Osteoblast (primary cell): ENCODE data around the gene RPS19BP1. TPM values are rescaled to one million over a fixed set of nuclear protein-coding genes. Genes with fewer than 3 reads are reported as not detected.
A peak's percentile ranks its signal among the peaks of the same experiment; 100 is the strongest.

Experiments
- DNase-seq: peaks from one replicate; pipeline ENCODE4 v3.0.0; 2011; ENCODE audit warnings: low spot score, mixed read lengths; ENCODE audit not compliant: insufficient read length; ENCODE audit errors: missing footprints
- H2AFZ ChIP-seq: 2 replicates; pipeline ENCODE4 v1.6.0; 2011; ENCODE audit warnings: mild to moderate bottlenecking, low read length
- H3K27ac ChIP-seq: 2 replicates; pipeline ENCODE4 v1.5.1; 2011; ENCODE audit warnings: mild to moderate bottlenecking, low read depth, low read length, moderate library complexity
- H3K27me3 ChIP-seq: 2 replicates; pipeline ENCODE4 v1.6.0; 2012; ENCODE audit warnings: mild to moderate bottlenecking, control low read depth, inconsistent platforms, low read length, moderate library complexity; ENCODE audit not compliant: insufficient read depth
- H3K36me3 ChIP-seq: 2 replicates; pipeline ENCODE4 v1.5.1; 2011; ENCODE audit warnings: mild to moderate bottlenecking, low read length, control low read depth, moderate library complexity; ENCODE audit not compliant: insufficient read depth
- H3K4me1 ChIP-seq: 2 replicates; pipeline ENCODE4 v1.5.1; 2011; ENCODE audit warnings: mild to moderate bottlenecking, low read length, control low read depth, moderate library complexity; ENCODE audit not compliant: insufficient read depth
- H3K4me2 ChIP-seq: 2 replicates; pipeline ENCODE4 v1.6.0; 2011; ENCODE audit warnings: mild to moderate bottlenecking, low read length; ENCODE audit not compliant: insufficient read depth
- H3K4me3 ChIP-seq: fragments of 200-600 bp; sonication (generic); 3 replicates; pipeline ENCODE4 v1.5.1; 2012; ENCODE audit warnings: mild to moderate bottlenecking, low read length, inconsistent platforms; ENCODE audit not compliant: insufficient read depth
- H3K79me2 ChIP-seq: 2 replicates; pipeline ENCODE4 v1.6.0; 2012; ENCODE audit warnings: mild to moderate bottlenecking, low read length, control low read depth, inconsistent platforms; ENCODE audit not compliant: insufficient read depth
- H3K9me3 ChIP-seq: 2 replicates; pipeline ENCODE4 v1.5.1; 2011; ENCODE audit warnings: low read depth, low read length, control low read depth
- H4K20me1 ChIP-seq: 2 replicates; pipeline ENCODE4 v1.6.0; 2012; ENCODE audit warnings: mild to moderate bottlenecking, low read length, control low read depth; ENCODE audit not compliant: insufficient read depth
- CTCF ChIP-seq: IDR thresholded peaks from 2 replicates; pipeline ENCODE4 v1.5.1; 2011; ENCODE audit warnings: mild to moderate bottlenecking, low read depth, low read length, moderate library complexity; ENCODE audit errors: extremely low read depth
- total RNA-seq: library from RNA; depleted of rRNA; stranded (reverse); fragments of >200 nt; gene quantifications from 2 replicates; pipeline ENCODE4 v1.2.3, GENCODE V29; 2012

The RPS19BP1 gene
- total RNA-seq, 1 donor, result 34.7 TPM

- peaks cover 8% of the 10 kb centered on the region for H3K27me3 ChIP-seq
- no peaks in the 10 kb centered on the region for H4K20me1 ChIP-seq
- no peaks in the 10 kb centered on the region for H3K79me2 ChIP-seq
- peak; percentile 38 for DNase-seq
- H3K4me2 ChIP-seq, result no peak overlapping the region
- no peak overlapping the region for H3K27ac ChIP-seq
- no peaks in the 10 kb centered on the region for H3K9me3 ChIP-seq
- TF ChIP-seq CTCF, result no peak
- no peak overlapping the region for H3K4me3 ChIP-seq
- no peaks in the 10 kb centered on the region for H3K4me1 ChIP-seq
- H2AFZ ChIP-seq, result no peak overlapping the region
- no peaks in the 10 kb centered on the region for H3K36me3 ChIP-seq
Measured at GRCh38 chr22:39563571-39564428, 31.3 kb upstream of the RPS19BP1 start.

GRCh38 chr22:39562839-39563489 is 30.4 kb upstream of the RPS19BP1 start:
- Histone ChIP-seq H3K9me3 (no peaks in the 10 kb centered on the region), H3K4me1 (no peaks in the 10 kb centered on the region), H3K4me2 (no peak overlapping the region), H3K79me2 (no peaks in the 10 kb centered on the region), H3K27ac (no peak overlapping the region), H2AFZ (no peak overlapping the region), H3K27me3 (peaks cover 17% of the 10 kb centered on the region), H4K20me1 (no peaks in the 10 kb centered on the region), H3K36me3 (no peaks in the 10 kb centered on the region), H3K4me3 (no peak overlapping the region)
- no peak for TF ChIP-seq CTCF
- DNase-seq, result peak; percentile 75

- H3K27me3 ChIP-seq, result peaks cover 39% of the 10 kb centered on the region
- peak; percentile 86 for DNase-seq
Measured at GRCh38 chr22:39560127-39560526, 27.6 kb upstream of the RPS19BP1 start.

More at GRCh38 chr22:39560127-39560526, 27.6 kb upstream of the RPS19BP1 start:
- TF ChIP-seq CTCF, result no peak
- no peak overlapping the region for H3K27ac ChIP-seq
- H4K20me1 ChIP-seq, result no peaks in the 10 kb centered on the region
- no peaks in the 10 kb centered on the region for H3K79me2 ChIP-seq
- no peak overlapping the region for H3K4me2 ChIP-seq
- H3K4me1 ChIP-seq, result no peaks in the 10 kb centered on the region
- no peaks in the 10 kb centered on the region for H3K9me3 ChIP-seq
- H2AFZ ChIP-seq, result no peak overlapping the region
- H3K4me3 ChIP-seq, result no peak overlapping the region
- H3K36me3 ChIP-seq, result no peaks in the 10 kb centered on the region
